Psoas muscle (tissue), 8 donors: ENCODE results near the gene RPUSD2. TPM values are rescaled to one million over a fixed set of nuclear protein-coding genes. Genes with fewer than 3 reads are reported as not detected.

Source experiments
- ATAC-seq, 4 donors: fragments of 200-7000 bp; cut with Tn5 transposase; one replicate each; pipeline ENCODE4 v1.9.1; 2020; ENCODE audit warnings: moderate library complexity in 3 of 4, mild to moderate bottlenecking in 2 of 4
- DNase-seq, 2 donors: peaks; one replicate each; pipeline ENCODE4 v3.0.0-alpha.2; 2020
- H3K27ac ChIP-seq: fragments of 200-600 bp; one replicate; pipeline ENCODE4 v1.8.0; 2022
- H3K27me3 ChIP-seq, 3 donors: fragments of 200-600 bp in 1 of 3; one replicate each; pipeline versions ENCODE4 v1.6.1 to v1.8.0; 2013 to 2022; ENCODE audit warnings: low read length in 2 of 3, mild to moderate bottlenecking in 2 of 3, moderate library complexity in 1 of 3; ENCODE audit not compliant: insufficient read depth in 3 of 3
- H3K36me3 ChIP-seq, 2 donors: fragments of 200-600 bp in 1 of 2; one replicate each; pipeline versions ENCODE4 v1.6.1 to v1.8.0; 2013 to 2022; ENCODE audit warnings: low read depth in 1 of 2, mild to moderate bottlenecking in 1 of 2, moderate library complexity in 1 of 2; ENCODE audit not compliant: insufficient read depth in 1 of 2
- H3K4me1 ChIP-seq: fragments of 200-600 bp; one replicate; pipeline ENCODE4 v1.8.0; 2022
- H3K4me3 ChIP-seq: fragments of 200-600 bp; one replicate; pipeline ENCODE4 v1.8.0; 2022; ENCODE audit warnings: mild to moderate bottlenecking
- H3K9me3 ChIP-seq: fragments of 200-600 bp; one replicate; pipeline ENCODE4 v1.8.0; 2022
- CTCF ChIP-seq: fragments of 200-600 bp; IDR thresholded peaks from one replicate; pipeline ENCODE4 v1.8.0; 2022; ENCODE audit warnings: antibody characterized with exemption
- WGBS, 3 donors: extraction: QIAGEN DNeasy Blood & Tissue Kit; methylation state at CpG; one replicate each; pipeline versions ENCODE4 v1.1.6 to v1.1.7; 2013; 5-methylcytosine and 5-hydroxymethylcytosine counted together
- intact Hi-C, 2 donors: fragments of 100-400 bp; cut with DNase I; formaldehyde crosslinking; loops; one replicate each; pipeline versions ENCODE4 v1.11.0 to v1.14.2; 2022
- long read RNA-seq, 2 donors: library from polyadenylated mRNA; unstranded; transcript quantifications; one replicate each; pipeline ENCODE4 v2.0.0, GENCODE V29; 2021
- polyA plus RNA-seq, 3 donors: library from polyadenylated mRNA; stranded (reverse); fragments of 200-250 nt; gene quantifications; one replicate each; pipeline ENCODE4 v1.2.3, GENCODE V29; 2013
- total RNA-seq, 4 donors: library from RNA; stranded (reverse); fragmentation: NEBNext Ultra II Directional in 2 of 4; extraction: Animal tissue kit (Norgen Biotek cat#: 25700) in 2 of 4; gene quantifications; one replicate each; pipeline versions ENCODE4 v1.2.1 to v1.2.4, GENCODE V29; 2021 to 2023
- donor health status: healthy with polysubstance abuse.
- donor health status: DM: no; HTN: no; CAD: no; lungs with moderate emphysema.
- donor health status: Bipolar disorder and iron deficiency.
- donor health status: healthy.
- donor health status: DM: yes; HTN: yes; CAD: no.
- donor health status: DM: no; HTN: no; CAD: no.
- donor health status: DM: no; HTN: no; CAD: no.
- donor health status: DM: yes; HTN: yes; CAD: no.

The RPUSD2 gene
- total RNA-seq, result 10 to 100 TPM in 3 of 4 donors, 1 to 10 TPM in 1; 8.7 to 12.5 (median 11.0) TPM
- polyA plus RNA-seq, result 10 to 100 TPM in 2 of 3 donors, 1 to 10 TPM in 1; 9.4 to 10.9 (median 10.3) TPM
- long read RNA-seq, donor 1, transcript RPUSD2-201 (3 exons, 2,358 nt), result major isoform, 6 of 10 reads
- long read RNA-seq, donor 1, partial matches to known transcripts, result 0 of 10 reads
- long read RNA-seq, donor 1, other reads (novel, unspliced or antisense), result 0 of 10 reads
- long read RNA-seq, donor 2, transcript RPUSD2-201 (3 exons, 2,358 nt), result major isoform, 22 of 29 reads
- long read RNA-seq, donor 2, transcript RPUSD2-203 (1 exons, 631 nt), result minor isoform, 6 of 29 reads
- long read RNA-seq, donor 2, partial matches to known transcripts, result 1 of 29 reads
- long read RNA-seq, donor 2, other reads (novel, unspliced or antisense), result 0 of 29 reads

GRCh38 chr15:40569129-40569953 lies at the start of gene RPUSD2:
Gene RPUSD2 (plus strand): TSS chr15:40569299. CDS start chr15:40569338, 39 bp downstream.
- peaks cover 3 to 32% of the 10 kb centered on the region in 2 donors for H3K36me3 ChIP-seq
- ATAC-seq (peak; percentile 73 to 85 (median 79)), DNase-seq (peak; percentile 95 to 96)
- intact Hi-C loops, result no loop called here
- no peak for TF ChIP-seq CTCF
- peaks cover 14% of the 10 kb centered on the region for H3K4me1 ChIP-seq
- peak within 1 kb of the TSS; percentile 86 for H3K27ac ChIP-seq
- WGBS, 3 donors, result 0% methylated on average over 60 to 62 of the region's 62 CpGs
- no peaks in the 10 kb centered on the region for H3K9me3 ChIP-seq
- peak within 1 kb of the TSS; percentile 98 for H3K4me3 ChIP-seq
- H3K27me3 ChIP-seq, result no peaks in the 10 kb centered on the region

- H3K36me3 ChIP-seq, result no peaks in the 10 kb centered on the region
- H3K9me3 ChIP-seq, result no peaks in the 10 kb centered on the region
- no peaks in the 10 kb centered on the region for H3K27me3 ChIP-seq
- TF ChIP-seq CTCF, result no peak
- DNase-seq, result no peak
- no peak for ATAC-seq
- H3K27ac ChIP-seq, result no peak overlapping the region
- no peaks in the 10 kb centered on the region for H3K4me1 ChIP-seq
- no peak overlapping the region for H3K4me3 ChIP-seq
- intact Hi-C loops, result loop anchor here (5.0 to 10.0 kb wide), 3 partner anchors 39 to 171 kb away; partner anchors contain the start of genes KNL1 (in 1 of the 2) and RAD51 (in 1 of the 2)
Measured at GRCh38 chr15:40523611-40524010, 45.5 kb upstream of the RPUSD2 start.

- ATAC-seq (no peak), DNase-seq (no peak)
- TF ChIP-seq CTCF, result no peak
- Histone ChIP-seq H3K27me3 (no peaks in the 10 kb centered on the region), H3K9me3 (no peaks in the 10 kb centered on the region), H3K4me1 (no peaks in the 10 kb centered on the region), H3K36me3 (no peaks in the 10 kb centered on the region), H3K4me3 (no peak overlapping the region), H3K27ac (no peak overlapping the region)
- intact Hi-C loops, result loop anchor here (10.0 kb wide), 2 partner anchors 69 to 169 kb away; partner anchors contain the start of genes KNL1 (in 1 of the 2) and RAD51 (in 1 of the 2)
- 89 to 95% (median 91%) methylated on average over 3 of the region's 3 CpGs for WGBS, 3 donors
Measured at GRCh38 chr15:40525855-40526254, 43.2 kb upstream of the RPUSD2 start.

- no peaks in the 10 kb centered on the region for H3K27me3 ChIP-seq
- no peak overlapping the region for H3K27ac ChIP-seq
- no peak overlapping the region for H3K4me3 ChIP-seq
- no peaks in the 10 kb centered on the region for H3K9me3 ChIP-seq
- whole genome bisulfite sequencing, 3 donors, result 81 to 90% (median 87%) methylated on average over 6 of the region's 6 CpGs
- no peaks in the 10 kb centered on the region for H3K4me1 ChIP-seq
- ATAC-seq, result no peak
- intact Hi-C loops, result loop anchor here (10.0 kb wide), 2 partner anchors 66 to 166 kb away; partner anchors contain the start of genes KNL1 (in 1 of the 2) and RAD51 (in 1 of the 2)
- DNase-seq, result no peak
- TF ChIP-seq CTCF, result no peak
- H3K36me3 ChIP-seq, result no peaks in the 10 kb centered on the region
Measured at GRCh38 chr15:40528801-40529200, 40.3 kb upstream of the RPUSD2 start.
